MM.1S (cell line): ENCODE measurements around the gene MAGEB2.

Experiments
- DNase-seq: peaks from one replicate; pipeline ENCODE4 v3.0.0-alpha.2; 2015
- H2AFZ ChIP-seq: fragments of 300-600 bp; sonication (generic); 2 replicates; pipeline ENCODE4 v1.6.0; 2016; ENCODE audit warnings: antibody characterized with exemption, low read length
- H3F3A ChIP-seq: fragments of 300-600 bp; sonication (generic); 2 replicates; pipeline ENCODE4 v1.6.1; 2016; ENCODE audit warnings: mild to moderate bottlenecking, antibody characterized with exemption, low read length, moderate library complexity, mixed read lengths; ENCODE audit not compliant: insufficient read depth
- H3K27ac ChIP-seq: fragments of 300-600 bp; sonication (generic); 2 replicates; pipeline ENCODE4 v1.5.1; 2016; ENCODE audit warnings: mild to moderate bottlenecking, low read length
- H3K27me3 ChIP-seq: fragments of 300-600 bp; sonication (generic); replicated peaks from 2 replicates; pipeline ENCODE4 v1.6.0; 2016; ENCODE audit warnings: low read length; ENCODE audit not compliant: insufficient read depth
- H3K36me3 ChIP-seq: fragments of 300-600 bp; sonication (generic); replicated peaks from 2 replicates; pipeline ENCODE4 v1.6.1; 2016; ENCODE audit warnings: mild to moderate bottlenecking, low read length, mixed read lengths; ENCODE audit not compliant: insufficient read depth
- H3K4me1 ChIP-seq: fragments of 300-600 bp; sonication (generic); 2 replicates; pipeline ENCODE4 v1.6.1; 2016; ENCODE audit warnings: low read length, mixed read lengths
- H3K4me2 ChIP-seq: fragments of 300-600 bp; sonication (generic); 2 replicates; pipeline ENCODE4 v1.6.0; 2016; ENCODE audit warnings: low read depth, low read length
- H3K4me3 ChIP-seq: fragments of 300-600 bp; sonication (generic); 2 replicates; pipeline ENCODE4 v1.5.1; 2016; ENCODE audit warnings: low read length, mixed read lengths
- H3K79me2 ChIP-seq: fragments of 300-600 bp; sonication (generic); 2 replicates; pipeline ENCODE4 v1.6.1; 2016; ENCODE audit warnings: mixed run types, low read length, mixed read lengths
- H3K9ac ChIP-seq: fragments of 300-600 bp; sonication (generic); 2 replicates; pipeline ENCODE4 v1.6.1; 2016; ENCODE audit warnings: low read length, mixed read lengths
- H3K9me2 ChIP-seq: fragments of 300-600 bp; sonication (generic); replicated peaks from 2 replicates; pipeline ENCODE4 v1.6.1; 2016; ENCODE audit warnings: mild to moderate bottlenecking, low read length, mixed read lengths; ENCODE audit not compliant: insufficient read depth
- H3K9me3 ChIP-seq: fragments of 300-600 bp; sonication (generic); replicated peaks from 2 replicates; pipeline ENCODE4 v1.6.1; 2016; ENCODE audit warnings: mild to moderate bottlenecking, low read length, mixed read lengths; ENCODE audit not compliant: insufficient read depth
- H4K20me1 ChIP-seq: fragments of 300-600 bp; sonication (generic); 2 replicates; pipeline ENCODE4 v1.6.1; 2016; ENCODE audit warnings: mild to moderate bottlenecking, low read length, moderate library complexity, mixed read lengths; ENCODE audit not compliant: insufficient read depth
- CTCF ChIP-seq: fragments of 300-600 bp; sonication (generic); IDR thresholded peaks from 2 replicates; pipeline ENCODE4 v1.5.1; 2016; ENCODE audit warnings: antibody characterized with exemption, low read length, mixed read lengths
- EZH2 ChIP-seq: fragments of 300-600 bp; sonication (generic); optimal IDR thresholded peaks from 2 replicates; pipeline ENCODE3; 2017; ENCODE audit warnings: low read depth, mild to moderate bottlenecking, antibody characterized with exemption, low read length, mixed read lengths
- EZH2phosphoT487 ChIP-seq: fragments of 300-600 bp; sonication (generic); IDR thresholded peaks from 2 replicates; pipeline ENCODE4 v1.6.1; 2018; ENCODE audit warnings: antibody characterized with exemption, low read length

MAGEB2 gene

GRCh38 chrX:30262763-30263162 lies 47.4 kb downstream of the MAGEB2 start:
- Histone ChIP-seq H3K36me3 (no peaks in the 10 kb centered on the region), H2AFZ (no peak overlapping the region), H3F3A (no peaks in the 10 kb centered on the region), H3K9me3 (no peaks in the 10 kb centered on the region), H3K27me3 (no peaks in the 10 kb centered on the region), H3K27ac (no peak overlapping the region), H3K4me3 (no peak overlapping the region), H3K79me2 (no peaks in the 10 kb centered on the region), H3K4me2 (no peak overlapping the region), H3K9ac (no peak overlapping the region), H3K4me1 (no peaks in the 10 kb centered on the region), H3K9me2 (no peaks in the 10 kb centered on the region), H4K20me1 (no peaks in the 10 kb centered on the region)
- no peak for DNase-seq
- TF ChIP-seq EZH2: no peak
- no peak for TF ChIP-seq CTCF
- TF ChIP-seq EZH2phosphoT487: no peak
